ENCODE data around the gene KAT8. TPM values are rescaled to one million over a fixed set of nuclear protein-coding genes. Genes with fewer than 3 reads are reported as not detected.
A peak's percentile ranks its signal among the peaks of the same experiment; 100 is the strongest.

Gene KAT8
- total and polyA plus RNA-seq, 2 of the 13 experiments (the other 11 are each of a cell fraction or from before 2014, with no cell fraction given), result 79.0 to 84.2 TPM

DNA sequence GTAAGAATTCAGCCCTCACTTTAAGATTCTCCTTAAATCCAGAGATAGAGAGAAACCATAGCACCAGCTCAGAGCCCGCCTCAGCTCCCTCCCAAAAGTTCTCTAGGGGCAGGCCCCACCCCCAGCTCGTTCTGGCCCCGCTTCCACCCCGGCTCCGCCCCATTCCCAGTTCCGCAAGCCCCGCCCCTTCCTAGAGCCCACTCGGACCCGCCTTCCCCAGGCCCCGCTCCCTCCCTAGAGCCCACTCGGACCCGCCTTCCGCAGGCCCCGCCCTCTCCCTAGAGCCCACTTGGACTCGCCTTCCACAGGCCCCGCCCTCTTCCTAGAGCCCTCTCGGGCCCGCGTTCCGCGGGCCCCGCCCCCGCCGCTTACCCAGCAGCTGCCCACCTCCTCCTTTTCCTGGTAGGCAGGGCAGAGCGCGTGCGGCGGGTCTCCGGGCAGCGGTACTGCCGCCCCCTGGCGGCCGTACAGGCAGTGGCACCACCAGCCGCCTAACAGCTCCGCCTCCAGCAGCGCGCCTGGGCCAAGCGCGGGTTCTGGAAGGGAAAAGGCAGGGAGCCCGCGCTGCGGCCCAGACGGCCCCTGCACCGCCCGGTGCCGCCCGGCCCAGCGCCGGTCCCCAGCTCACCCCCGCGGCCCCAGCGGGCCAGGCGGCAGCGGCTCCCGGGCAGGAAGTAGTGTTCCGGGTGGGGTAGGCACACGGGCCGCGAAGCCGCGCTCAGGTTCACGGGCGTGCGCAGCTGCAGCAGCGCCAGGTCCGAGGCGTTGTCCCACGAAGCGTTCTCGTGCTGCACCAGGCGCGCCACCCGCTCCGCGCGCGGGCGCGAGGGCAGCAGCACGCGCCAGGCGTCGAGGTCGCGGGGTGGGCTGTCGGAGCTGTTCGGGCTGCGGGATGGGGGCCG lies 24.9 kb downstream of the KAT8 start (continued):
- TF ChIP-seq FOXA3 (CRISPR knock-in tag; IDR thresholded peaks at IDR 0.05) (no peak), NFAT5 (CRISPR knock-in tag; IDR thresholded peaks at IDR 0.05) (0 out of 2 replicates have a peak, but pooled peaks have one; percentile 50), ZNF546 (CRISPR knock-in tag; conservative IDR thresholded peaks at IDR 0.05) (peak; percentile 65; the same call in 1 of the 2 replicates), ATF2 (CRISPR knock-in tag; IDR thresholded peaks at IDR 0.05) (peak; percentile 73; the same call in 1 of the 2 replicates), SYNCRIP (IDR thresholded peaks at IDR 0.05; ENCODE audit: insufficient read depth, low read depth, low read length) (no peak), ZNF142 (CRISPR knock-in tag; IDR thresholded peaks at IDR 0.05) (no peak; the same call in 1 of the 2 replicates), ZNF781 (CRISPR knock-in tag; IDR thresholded peaks at IDR 0.05; ENCODE audit: borderline replicate concordance, not compliant biosample characterization) (peak; percentile 71), HNF1B (CRISPR knock-in tag; IDR thresholded peaks at IDR 0.05) (peak; percentile 96), SMAD3 (CRISPR knock-in tag; IDR thresholded peaks at IDR 0.05) (0 out of 2 replicates have a peak, but pooled peaks have one; percentile 22), GATA4 (IDR thresholded peaks at IDR 0.05; ENCODE audit: borderline replicate concordance, low read depth) (no peak), TSC22D2 (CRISPR knock-in tag; IDR thresholded peaks at IDR 0.05; ENCODE audit: borderline replicate concordance) (peak; percentile 67; the same call in 1 of the 2 replicates), DNMT1 (CRISPR knock-in tag; IDR thresholded peaks at IDR 0.05) (peak; percentile 78; the same call in 1 of the 2 replicates), RFXAP (CRISPR knock-in tag; IDR thresholded peaks at IDR 0.05; ENCODE audit: borderline replicate concordance) (peak; percentile 47; the same call in 1 of the 2 replicates)

All from HepG2 (cell line).